ENCODE measurements around the gene DUSP16.
"Not testable (repeated sequence)": the region's sequence is repeated elsewhere in the genome, so short reads cannot be mapped to it uniquely, and the experiment has no call there.

Gene DUSP16

GRCh38 chr12:12521044-12521485, 41.6 kb downstream of the DUSP16 start:
- no peak for DNase-seq (ENCODE audit: low read depth in 2 of 2)

- no peak for DNase-seq (ENCODE audit: low read depth in 2 of 2)
Measured at GRCh38 chr12:12520273-12520672, 42.4 kb downstream of the DUSP16 start.

GRCh38 chr12:12519354-12519998, 43.2 kb downstream of the DUSP16 start:
- no peak for DNase-seq (ENCODE audit: low read depth in 2 of 2)

DNA sequence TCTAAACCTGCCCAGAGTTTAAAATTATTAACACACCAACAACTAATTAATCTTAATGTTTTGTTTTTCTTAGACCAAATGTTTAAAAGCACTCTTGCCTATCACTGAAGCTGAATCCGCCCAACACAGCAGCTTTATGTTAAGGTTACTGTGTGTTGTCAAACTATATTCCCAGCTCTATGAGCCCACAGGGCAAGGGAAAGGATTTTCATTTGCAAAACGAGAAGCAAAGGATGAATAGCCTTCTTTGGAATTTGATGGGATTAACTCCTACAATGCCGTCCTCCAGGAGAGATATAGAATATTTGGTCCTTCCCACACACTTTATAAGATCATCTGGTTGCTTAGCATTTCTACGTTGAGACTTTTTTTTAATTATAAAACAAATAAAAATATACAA, 43.7 kb downstream of the DUSP16 start:
- no peak for DNase-seq (ENCODE audit: low read depth in 2 of 2)

GRCh38 chr12:12518464-12518845, 44.2 kb downstream of the DUSP16 start:
- no peak for DNase-seq (ENCODE audit: low read depth in 2 of 2)

GRCh38 chr12:12513416-12514006, 49.2 kb downstream of the DUSP16 start:
- no peak for DNase-seq (ENCODE audit: low read depth in 2 of 2)

GRCh38 chr12:12511895-12512711, 50.6 kb downstream of the DUSP16 start:
- no peak for DNase-seq (ENCODE audit: low read depth in 2 of 2)

- no peak for DNase-seq (ENCODE audit: low read depth in 2 of 2)
Measured at GRCh38 chr12:12511021-12511783, 51.5 kb downstream of the DUSP16 start.

DNA sequence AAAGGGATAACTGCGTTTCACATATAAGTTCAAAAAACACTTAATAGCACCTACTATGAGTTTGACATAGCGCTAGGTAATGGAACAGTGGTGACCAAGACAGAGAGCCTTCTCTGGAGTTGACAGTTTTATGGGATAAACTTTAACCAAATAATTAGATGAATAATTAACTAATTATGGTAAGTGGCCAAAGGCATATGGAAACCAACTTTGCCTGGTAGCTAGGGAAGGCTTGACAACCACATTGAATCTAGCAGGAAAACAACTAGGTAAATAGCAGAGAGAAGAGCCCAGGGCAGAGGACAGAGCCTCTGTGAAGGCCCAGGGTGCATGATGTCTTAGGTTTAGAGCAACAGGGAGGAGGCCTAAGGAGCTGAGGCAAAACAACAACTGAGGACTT, 52.1 kb downstream of the DUSP16 start:
- no peak for DNase-seq (ENCODE audit: low read depth in 2 of 2)

DNA sequence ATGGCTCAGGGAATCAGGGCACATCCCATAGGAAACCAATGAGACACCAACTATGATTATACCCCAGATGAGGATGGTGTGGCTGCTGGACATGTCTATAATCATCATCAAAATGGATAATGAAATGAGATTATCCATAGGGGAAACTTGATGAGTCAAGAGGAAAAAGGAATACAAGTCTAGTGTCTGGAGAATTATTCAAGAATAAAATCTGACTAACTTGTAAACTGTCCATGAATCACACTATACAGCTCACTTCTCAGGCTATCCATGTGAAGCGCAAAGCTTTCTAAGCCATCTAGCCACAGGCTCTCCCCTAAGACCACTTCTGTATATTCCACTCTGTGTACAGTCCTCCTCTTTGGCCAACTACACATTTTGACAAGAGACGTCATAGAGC, 52.5 kb downstream of the DUSP16 start:
- DNase-seq (ENCODE audit: low read depth in 2 of 2), result no peak

DNA sequence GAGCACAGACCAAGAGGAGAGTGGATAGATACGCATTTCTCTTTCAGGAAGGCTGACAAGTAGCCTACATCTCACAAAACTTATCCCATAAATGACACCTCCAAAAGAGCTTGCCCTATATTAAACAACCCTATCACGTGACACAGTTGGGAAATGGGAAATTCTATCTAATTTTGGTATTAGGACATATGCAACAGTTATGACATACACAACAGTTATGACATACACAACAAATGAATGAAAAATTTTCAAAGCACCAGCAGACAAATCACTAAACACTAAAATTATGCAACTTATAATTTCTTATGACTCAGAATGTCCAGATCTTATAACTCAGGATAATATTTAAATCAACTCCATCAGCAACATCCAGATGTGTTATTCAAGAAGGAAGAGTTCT, 54.1 kb downstream of the DUSP16 start:
- no peak for DNase-seq (ENCODE audit: low read depth in 2 of 2)

DNA sequence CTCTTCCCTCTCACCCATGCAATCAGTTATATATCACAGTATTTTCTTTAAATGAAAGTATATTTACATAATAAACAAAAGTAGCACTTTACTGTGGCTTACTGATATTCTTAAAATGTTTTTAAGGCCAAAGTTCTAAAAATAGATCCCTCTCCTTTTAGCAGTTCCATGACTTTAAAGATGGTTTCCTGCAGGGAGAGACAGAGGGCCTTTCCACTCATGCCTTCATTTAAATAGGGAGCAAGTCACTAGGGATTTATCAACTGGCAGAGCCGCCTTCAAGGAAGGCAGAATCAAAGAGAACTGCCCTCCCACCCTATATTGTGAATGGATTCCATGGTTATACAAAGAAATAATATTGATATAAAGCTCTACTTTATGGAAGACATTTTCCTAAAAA, 55.5 kb downstream of the DUSP16 start:
- no peak for DNase-seq (ENCODE audit: low read depth in 2 of 2)

- no peak for DNase-seq (ENCODE audit: low read depth in 2 of 2)
Measured at GRCh38 chr12:12506496-12506890, 56.2 kb downstream of the DUSP16 start.

DNA sequence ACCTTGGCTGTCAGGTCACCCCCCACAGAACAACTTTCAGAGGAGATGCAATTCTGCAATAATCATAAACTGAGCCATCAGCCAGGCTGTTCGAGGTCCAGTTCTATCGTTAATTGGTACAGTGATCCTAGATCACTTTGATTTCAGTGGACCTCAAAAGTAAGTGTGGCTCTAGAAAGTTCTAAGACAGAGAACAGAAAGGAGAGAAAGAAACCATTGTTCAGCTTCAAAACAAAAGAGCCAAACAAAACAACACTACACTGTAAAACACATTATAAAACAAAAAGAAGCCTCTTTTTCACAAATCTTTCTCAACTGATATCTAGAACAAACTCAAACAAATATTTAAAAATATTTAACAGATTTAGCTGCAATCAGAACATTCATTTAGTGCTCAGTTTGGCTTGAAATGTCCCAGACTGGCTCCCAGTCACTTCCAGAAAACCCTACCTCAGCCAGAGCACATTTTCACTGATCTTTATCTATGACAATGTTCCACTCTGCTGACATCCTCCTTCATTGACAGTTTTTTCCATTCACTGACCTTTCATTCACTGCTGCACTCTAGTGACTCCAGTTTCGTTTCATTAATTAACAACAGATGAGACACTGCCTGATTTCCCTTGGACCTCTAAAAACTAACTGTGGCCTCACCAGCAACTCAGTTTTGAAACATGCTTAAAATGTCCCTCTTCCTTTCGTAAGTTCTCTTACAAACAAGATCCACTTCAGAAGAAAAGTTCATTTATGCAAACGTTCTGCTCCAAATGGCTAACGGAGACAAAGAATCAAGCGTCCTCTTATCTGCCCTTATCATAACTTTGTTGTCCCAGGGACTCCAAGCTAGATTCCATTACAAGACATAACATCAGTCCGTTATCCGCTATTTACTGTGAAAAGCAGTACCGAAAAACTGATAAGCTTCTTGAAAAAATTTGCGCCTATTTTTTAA, 56.8 kb downstream of the DUSP16 start:
- DNase-seq (ENCODE audit: low read depth in 2 of 2), result no peak

DNA sequence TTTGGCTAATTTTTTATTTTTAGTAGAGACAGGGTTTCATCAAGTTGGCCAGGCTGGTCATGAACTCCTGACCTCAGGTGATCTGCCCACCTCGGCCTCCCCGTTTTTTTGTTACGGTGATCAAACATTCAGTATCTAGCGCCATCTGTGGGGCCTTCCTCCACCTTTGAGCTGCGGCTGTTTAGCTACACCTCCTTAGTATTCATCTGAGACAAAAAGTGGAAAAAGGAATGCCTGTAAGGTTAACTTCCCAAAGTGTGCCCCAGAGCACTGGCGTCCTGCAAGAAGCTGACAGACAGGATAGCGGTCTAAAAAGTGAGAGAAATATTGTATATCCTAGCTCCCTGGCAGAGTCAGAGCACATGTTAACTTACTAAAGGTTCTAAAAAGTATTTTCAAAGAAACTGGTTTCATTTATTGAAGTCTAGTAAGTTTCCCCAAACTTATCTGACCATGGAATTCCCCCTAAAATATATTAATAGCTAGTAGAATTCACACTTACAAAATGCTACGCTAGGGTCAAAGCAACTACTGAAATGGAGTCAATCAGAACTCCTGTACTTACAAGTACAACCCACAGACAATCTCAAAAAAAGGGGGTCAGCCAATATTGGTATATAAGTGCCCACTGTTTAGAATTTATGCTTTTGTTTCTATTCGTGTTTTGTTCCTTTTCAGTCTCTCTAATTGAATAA, 59.1 kb downstream of the DUSP16 start:
- DNase-seq (ENCODE audit: low read depth in 2 of 2), result no peak

DNA sequence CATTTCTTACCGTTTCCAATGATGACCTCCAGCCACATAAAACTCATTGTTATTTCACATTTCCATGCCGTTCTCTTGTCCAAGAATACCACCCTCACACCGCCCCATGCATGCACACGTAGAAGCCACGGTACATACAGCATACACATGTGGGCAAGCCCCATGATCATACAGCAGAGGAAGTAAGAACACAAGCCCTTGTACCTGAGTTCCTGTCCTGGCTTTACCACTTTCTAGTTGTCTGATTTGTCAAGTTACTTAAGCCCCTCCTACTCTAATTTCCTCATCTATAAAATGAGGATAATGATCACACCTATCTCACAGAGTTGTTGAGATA, 59.9 kb downstream of the DUSP16 start:
- no peak for DNase-seq (ENCODE audit: low read depth in 2 of 2)

DNA sequence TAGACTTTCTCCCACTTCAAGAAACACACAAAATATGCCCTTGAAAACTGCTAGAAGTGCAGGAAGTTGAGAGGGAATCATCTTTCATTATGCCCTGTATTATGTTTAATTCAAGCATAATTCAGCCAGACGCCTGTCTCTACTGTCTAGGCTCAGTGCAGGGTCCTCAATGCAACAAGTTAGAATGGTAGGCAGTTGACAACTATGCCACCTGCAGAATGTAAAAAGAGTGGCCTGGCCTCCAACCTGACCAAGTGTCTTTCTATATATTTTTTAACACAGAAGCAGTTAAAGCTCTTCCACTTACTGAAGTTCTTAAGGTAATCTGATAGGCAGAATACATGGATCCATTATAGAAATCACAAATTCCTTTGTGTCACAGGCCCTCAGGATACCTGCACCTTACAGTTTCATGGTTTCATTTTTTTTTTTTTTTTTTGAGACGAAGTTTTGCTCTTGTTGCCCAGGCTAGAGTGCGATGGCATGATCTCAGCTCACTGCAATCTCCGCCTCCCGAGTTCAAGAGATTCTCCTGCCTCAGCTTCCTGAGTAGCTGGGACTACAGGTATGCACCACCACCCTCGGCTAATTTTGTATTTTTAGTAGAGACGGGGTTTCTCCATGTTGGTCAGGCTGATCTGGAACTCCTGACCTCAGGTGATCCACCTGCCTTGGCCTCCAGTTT, 60.4 kb downstream of the DUSP16 start:
- not testable (repeated sequence) for DNase-seq (ENCODE audit: low read depth in 2 of 2)

DNA sequence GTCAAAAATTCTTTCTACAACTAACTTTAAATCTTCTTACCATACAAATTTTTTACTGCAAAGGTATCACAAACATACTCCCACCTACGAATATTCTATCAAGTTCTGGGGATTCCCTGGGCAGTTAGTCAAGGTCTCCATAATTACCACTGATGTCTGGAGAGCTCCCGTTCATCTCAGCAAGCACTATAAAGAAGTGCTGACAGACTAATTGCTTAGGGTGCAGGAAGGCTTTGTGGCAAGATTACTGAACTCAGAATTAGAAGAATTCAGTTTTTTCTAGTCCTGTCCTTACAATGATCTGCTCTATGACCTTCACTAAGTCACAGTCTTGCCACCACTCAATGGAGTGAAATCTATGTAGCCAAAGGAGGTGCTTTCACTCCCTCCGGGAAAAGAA, 61.5 kb downstream of the DUSP16 start:
- no peak for DNase-seq (ENCODE audit: low read depth in 2 of 2)

- DNase-seq (ENCODE audit: low read depth in 2 of 2), result no peak
Measured at GRCh38 chr12:12499909-12500604, 62.6 kb downstream of the DUSP16 start.

Data from stimulated activated CD4-positive, alpha-beta T cell treated with anti-CD3 and anti-CD28 coated beads, Interleukin-1b, Interleukin-23, amount 100 ng/mL, for 4 hours (primary cell).